A549 (cell line): ENCODE data around the gene CYP4Z1. TPM values are rescaled to one million over a fixed set of nuclear protein-coding genes. Genes with fewer than 3 reads are reported as not detected.
A peak's percentile ranks its signal among the peaks of the same experiment; 100 is the strongest.
"Not testable (repeated sequence)": the region's sequence is repeated elsewhere in the genome, so short reads cannot be mapped to it uniquely, and the experiment has no call there.

Source experiments
- ATAC-seq, 2 experiments: fragments of 200-7000 bp in 1 of 2; fragments of >200 bp in 1 of 2; cut with Nextera tagmentation in 1 of 2; cut with Tn5 transposase in 1 of 2; 3 replicates each; pipeline versions ENCODE4 v1.8.0 to v1.9.1; 2018 to 2020; ENCODE audit warnings: mild to moderate bottlenecking in 1 of 2, moderate library complexity in 1 of 2
- CTCF ChIA-PET: fragments of 300-600 bp; sonication (Branson Sonifier 250); formaldehyde crosslinking; extraction: SDS; loops from one replicate; lab custom pipeline; 2021; ENCODE audit warnings: antibody characterized with exemption, inconsistent platforms; lab: Yijun Ruan, JAX
- POLR2A ChIA-PET: fragments of 350-600 bp; formaldehyde crosslinking; extraction: SDS; loops from one replicate; lab custom pipeline; 2021; ENCODE audit warnings: antibody characterized with exemption, inconsistent platforms; lab: Yijun Ruan, JAX
- DNase-seq, 2 experiments: peaks; one replicate each; pipeline versions ENCODE4 v3.0.0 to v3.0.0-alpha.2; 2011 to 2016; ENCODE audit warnings: low read depth in 1 of 2, low spot score in 1 of 2
- FAIRE-seq: peaks from 2 replicates; lab custom pipeline; 2011; peaks lifted over from hg19 to GRCh38; lab: Jason Lieb, UNC
- H3K27ac ChIP-seq, 2 experiments: fragments of >200 bp; sonication (Bioruptor Twin); formaldehyde crosslinking; 3 replicates each; pipeline ENCODE4 v1.5.1; 2016 to 2017
- H3K4me1 ChIP-seq: fragments of >200 bp; sonication (Bioruptor Twin); formaldehyde crosslinking; 3 replicates; pipeline ENCODE4 v1.6.1; 2016
- H3K4me2 ChIP-seq: fragments of >200 bp; sonication (Bioruptor Twin); formaldehyde crosslinking; 3 replicates; pipeline ENCODE4 v1.6.1; 2016
- H3K4me3 ChIP-seq: fragments of >200 bp; sonication (Bioruptor Twin); formaldehyde crosslinking; 3 replicates; pipeline ENCODE4 v1.5.1; 2016
- H3K9me3 ChIP-seq: fragments of >200 bp; sonication (Bioruptor Twin); formaldehyde crosslinking; 3 replicates; pipeline ENCODE4 v1.6.1; 2016
- ATOH8 ChIP-seq: fragments of 250-450 bp; sonication (Bioruptor Pico); IDR thresholded peaks from 2 replicates; pipeline ENCODE4 v1.5.0; 2020; ENCODE audit warnings: low read depth, mild to moderate bottlenecking, moderate library complexity
- CBX2 ChIP-seq: fragments of 200-600 bp; sonication (generic); IDR thresholded peaks from 2 replicates; pipeline ENCODE4 v1.6.1; 2016; ENCODE audit warnings: low read depth, mild to moderate bottlenecking, borderline replicate concordance
- CBX8 ChIP-seq: fragments of 200-600 bp; sonication (generic); IDR thresholded peaks from 2 replicates; pipeline ENCODE4 v1.6.1; 2016
- CHD4 ChIP-seq: fragments of 200-600 bp; sonication (generic); IDR thresholded peaks from 2 replicates; pipeline ENCODE4 v1.6.1; 2016; ENCODE audit warnings: antibody characterized with exemption, mild to moderate bottlenecking, borderline replicate concordance
- E2F6 ChIP-seq: IDR thresholded peaks from 2 replicates; pipeline ENCODE4 v1.6.1; 2012; ENCODE audit warnings: low read depth, borderline replicate concordance
- EP300 ChIP-seq, 2 experiments: fragments of >200 bp; sonication (Bioruptor Twin); formaldehyde crosslinking; IDR thresholded peaks; 2 replicates in 1 of 2; 3 replicates in 1 of 2; pipeline ENCODE4 v1.6.1; 2016 to 2017
- HOXA7 ChIP-seq: fragments of 250-450 bp; sonication (Bioruptor Pico); IDR thresholded peaks from 2 replicates; pipeline ENCODE4 v1.5.0; 2020; ENCODE audit warnings: mild to moderate bottlenecking, moderate library complexity
- JUN ChIP-seq, 2 experiments: fragments of >200 bp; sonication (Bioruptor Twin); formaldehyde crosslinking; IDR thresholded peaks; 2 replicates in 1 of 2; 3 replicates in 1 of 2; pipeline ENCODE4 v1.6.1; 2016 to 2017
- KDM1A ChIP-seq: fragments of 200-600 bp; sonication (generic); IDR thresholded peaks from 2 replicates; pipeline ENCODE4 v1.6.1; 2016; ENCODE audit warnings: low read depth, mild to moderate bottlenecking
- MAFK ChIP-seq: fragments of 450-650 bp; IDR thresholded peaks from 2 replicates; pipeline ENCODE4 v1.6.1; 2014; ENCODE audit not compliant: partially characterized antibody
- MAX ChIP-seq: IDR thresholded peaks from 2 replicates; pipeline ENCODE4 v1.6.1; 2012
- NR3C1 ChIP-seq: fragments of >200 bp; sonication (Bioruptor Twin); formaldehyde crosslinking; IDR thresholded peaks from 3 replicates; pipeline ENCODE4 v1.6.1; 2017
- PHF8 ChIP-seq: fragments of 200-600 bp; sonication (generic); IDR thresholded peaks from 2 replicates; pipeline ENCODE4 v1.6.1; 2016; ENCODE audit warnings: low read depth, mild to moderate bottlenecking, antibody characterized with exemption, moderate library complexity, borderline replicate concordance
- POLR2A ChIP-seq: IDR thresholded peaks from 2 replicates; pipeline ENCODE4 v1.6.1; 2012; ENCODE audit warnings: mild to moderate bottlenecking, low read length
- TFCP2L1 ChIP-seq: fragments of 250-450 bp; sonication (Bioruptor Pico); IDR thresholded peaks from 2 replicates; pipeline ENCODE4 v1.5.0; 2021; ENCODE audit warnings: mild to moderate bottlenecking
- ZC3H11A ChIP-seq: fragments of 450-650 bp; IDR thresholded peaks from 2 replicates; pipeline ENCODE4 v1.6.1; 2014; ENCODE audit warnings: antibody characterized with exemption, mild to moderate bottlenecking
- WGBS: methylation state at CpG from one replicate; pipeline ENCODE4 v1.1.6; 2017; ENCODE audit errors: missing lambda C conversion rate; 5-methylcytosine and 5-hydroxymethylcytosine counted together
- polyA plus RNA-seq, 4 experiments: library from polyadenylated mRNA; depleted of rRNA in 3 of 4; stranded (reverse); fragments of >200 nt; fragmentation: RNase III in 1 of 4; extraction: RNeasy Plus Mini Kit Qiagen cat#74134 plus additional on column Dnase treatment in 1 of 4; gene quantifications; 2 replicates in 3 of 4; 3 replicates in 1 of 4; pipeline ENCODE4 v1.2.3, GENCODE V29; 2011 to 2017
- TF ChIP-seq, protein P1 (sequence below): fragments of 150-350 bp; IDR thresholded peaks from 2 replicates; pipeline ENCODE4 v1.6.1; 2014; ENCODE audit warnings: low read depth, mild to moderate bottlenecking, low read length
- TF ChIP-seq, protein P2 (sequence below): fragments of 250-450 bp; sonication (Bioruptor Pico); IDR thresholded peaks from 2 replicates; pipeline ENCODE4 v1.5.0; 2021; ENCODE audit warnings: mild to moderate bottlenecking, moderate library complexity, borderline replicate concordance

Gene CYP4Z1
- polyA plus RNA-seq, 2 of the 4 experiments (the other 2 are of a cell fraction) = not detected

- Histone ChIP-seq H3K27ac (no peak overlapping the region), H3K4me2 (no peak overlapping the region), H3K9me3 (no peaks in the 10 kb centered on the region), H3K4me3 (no peak overlapping the region), H3K4me1 (no peaks in the 10 kb centered on the region)
- TF ChIP-seq EP300 (IDR thresholded peaks at IDR 0.05) = no peak
- TF ChIP-seq MAX = no peak
- no peak for TF ChIP-seq ZC3H11A
- TF ChIP-seq KDM1A = no peak
- no peak for TF ChIP-seq HOXA7 (CRISPR knock-in tag)
- TF ChIP-seq, protein P1, sequence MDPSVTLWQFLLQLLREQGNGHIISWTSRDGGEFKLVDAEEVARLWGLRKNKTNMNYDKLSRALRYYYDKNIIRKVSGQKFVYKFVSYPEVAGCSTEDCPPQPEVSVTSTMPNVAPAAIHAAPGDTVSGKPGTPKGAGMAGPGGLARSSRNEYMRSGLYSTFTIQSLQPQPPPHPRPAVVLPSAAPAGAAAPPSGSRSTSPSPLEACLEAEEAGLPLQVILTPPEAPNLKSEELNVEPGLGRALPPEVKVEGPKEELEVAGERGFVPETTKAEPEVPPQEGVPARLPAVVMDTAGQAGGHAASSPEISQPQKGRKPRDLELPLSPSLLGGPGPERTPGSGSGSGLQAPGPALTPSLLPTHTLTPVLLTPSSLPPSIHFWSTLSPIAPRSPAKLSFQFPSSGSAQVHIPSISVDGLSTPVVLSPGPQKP = no peak
- TF ChIP-seq CHD4 = no peak
- no peak for TF ChIP-seq CBX2
- TF ChIP-seq JUN (IDR thresholded peaks at IDR 0.05) = no peak
- no peak for TF ChIP-seq PHF8
- TF ChIP-seq, protein P2, sequence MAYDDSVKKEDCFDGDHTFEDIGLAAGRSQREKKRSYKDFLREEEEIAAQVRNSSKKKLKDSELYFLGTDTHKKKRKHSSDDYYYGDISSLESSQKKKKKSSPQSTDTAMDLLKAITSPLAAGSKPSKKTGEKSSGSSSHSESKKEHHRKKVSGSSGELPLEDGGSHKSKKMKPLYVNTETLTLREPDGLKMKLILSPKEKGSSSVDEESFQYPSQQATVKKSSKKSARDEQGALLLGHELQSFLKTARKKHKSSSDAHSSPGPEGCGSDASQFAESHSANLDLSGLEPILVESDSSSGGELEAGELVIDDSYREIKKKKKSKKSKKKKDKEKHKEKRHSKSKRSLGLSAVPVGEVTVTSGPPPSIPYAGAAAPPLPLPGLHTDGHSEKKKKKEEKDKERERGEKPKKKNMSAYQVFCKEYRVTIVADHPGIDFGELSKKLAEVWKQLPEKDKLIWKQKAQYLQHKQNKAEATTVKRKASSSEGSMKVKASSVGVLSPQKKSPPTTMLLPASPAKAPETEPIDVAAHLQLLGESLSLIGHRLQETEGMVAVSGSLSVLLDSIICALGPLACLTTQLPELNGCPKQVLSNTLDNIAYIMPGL = no peak
- ATAC-seq (peak in 1 of 2 experiments; percentile 60; a peak in 2 of 6 replicates), FAIRE-seq (no peak), DNase-seq (no peak)
- POLR2A ChIA-PET = no interaction called here
- WGBS = 21% methylated on average over 6 of the region's 6 CpGs
- CTCF ChIA-PET = no interaction called here
Measured at GRCh38 chr1:47147047-47147785, 80.2 kb downstream of the CYP4Z1 start.

DNA sequence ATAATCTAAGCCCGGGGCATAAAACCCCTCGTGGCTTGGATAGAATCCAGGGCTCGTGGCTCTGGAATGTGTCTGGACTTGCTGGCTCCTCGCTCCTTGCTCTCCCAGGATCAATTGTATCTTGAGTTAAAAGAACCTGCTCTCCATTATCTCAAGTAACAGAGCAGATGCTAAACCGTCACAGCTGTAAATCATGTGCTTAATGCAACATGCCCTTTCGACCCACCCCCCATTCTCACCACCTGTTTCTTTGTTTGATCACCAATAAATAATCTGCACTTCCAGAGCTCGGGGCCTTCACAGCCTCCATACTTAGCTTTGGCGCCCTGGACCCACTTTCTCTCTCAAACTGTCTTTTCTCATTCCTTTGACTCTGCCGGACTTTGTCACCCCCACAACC lies 82.1 kb downstream of the CYP4Z1 start:
- POLR2A ChIA-PET, DNase-seq, ATAC-seq, H3K27ac ChIP-seq, H3K4me3 ChIP-seq, CTCF ChIA-PET, H3K4me2 ChIP-seq, H3K9me3 ChIP-seq, FAIRE-seq, H3K4me1 ChIP-seq: not testable (repeated sequence)
- 28% methylated on average over 9 of the region's 9 CpGs for WGBS

DNA sequence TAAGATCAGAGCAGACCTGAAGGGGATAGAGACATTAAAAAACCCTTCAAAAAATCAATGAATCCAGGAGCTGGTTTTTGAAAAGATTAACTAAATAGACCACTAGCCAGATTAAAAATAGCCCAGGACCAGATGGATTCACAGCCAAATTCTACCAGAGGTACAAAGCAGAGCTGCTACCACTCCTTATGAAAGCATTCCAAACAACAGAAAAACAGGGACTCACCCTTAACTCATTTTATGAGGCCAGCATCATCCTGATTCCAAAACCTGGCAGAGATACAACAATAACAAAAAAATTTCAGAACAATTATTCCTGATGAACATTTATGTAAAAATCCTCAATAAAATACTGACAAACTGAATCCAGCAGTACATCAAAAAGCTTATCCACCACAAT lies 89.4 kb downstream of the CYP4Z1 start:
- H3K27ac ChIP-seq, ATAC-seq, H3K4me3 ChIP-seq, FAIRE-seq, CTCF ChIA-PET, POLR2A ChIA-PET, DNase-seq, H3K9me3 ChIP-seq, H3K4me1 ChIP-seq, H3K4me2 ChIP-seq: not testable (repeated sequence)

- DNase-seq, ATAC-seq, H3K4me3 ChIP-seq, H3K4me2 ChIP-seq, POLR2A ChIA-PET, FAIRE-seq, H3K27ac ChIP-seq, H3K4me1 ChIP-seq, H3K9me3 ChIP-seq, CTCF ChIA-PET: not testable (repeated sequence)
- WGBS = 42% methylated on average over 3 of the region's 3 CpGs
Measured at GRCh38 chr1:47157957-47158356, 90.9 kb downstream of the CYP4Z1 start.

DNA sequence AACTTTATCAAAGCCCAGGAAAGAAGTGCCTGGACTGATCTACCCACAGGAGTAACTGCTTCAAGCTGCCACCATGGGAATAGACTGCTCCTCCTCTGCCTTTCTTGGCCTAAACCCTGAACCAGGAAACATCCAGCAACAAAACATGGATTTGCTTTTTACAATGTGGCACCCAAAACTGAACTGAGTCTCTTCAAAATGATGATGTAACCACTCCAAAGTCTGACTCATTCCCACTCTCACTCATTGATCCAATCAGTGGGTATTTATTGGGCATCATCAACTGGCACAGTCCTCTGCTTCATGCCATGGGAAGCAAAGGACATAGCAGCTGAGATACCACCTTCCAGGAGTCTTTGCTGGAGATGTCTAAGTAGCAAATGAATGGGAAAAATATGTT lies 93.7 kb downstream of the CYP4Z1 start:
- DNase-seq (no peak), ATAC-seq (no peak), FAIRE-seq (no peak)
- Histone ChIP-seq H3K9me3 (no peaks in the 10 kb centered on the region), H3K27ac (no peak overlapping the region), H3K4me2 (no peak overlapping the region), H3K4me3 (no peak overlapping the region), H3K4me1 (no peaks in the 10 kb centered on the region)
- ChIA-PET POLR2A (no interaction called here), CTCF (interaction anchor here (0.6 kb wide), 1 partner anchor 119 kb away, joined by 7 read pairs; no protein-coding TSS in a partner anchor)
- no peak for TF ChIP-seq TFCP2L1
- no peak for TF ChIP-seq E2F6
- no peak for TF ChIP-seq MAFK
- TF ChIP-seq ATOH8 (CRISPR knock-in tag) = no peak
- TF ChIP-seq POLR2A = no peak
- no peak for TF ChIP-seq CBX8
- TF ChIP-seq, protein P2 = no peak
- TF ChIP-seq NR3C1 = no peak
- TF ChIP-seq PHF8 = no peak
